ENCODE results near the gene NEU2. TPM values are rescaled to one million over a fixed set of nuclear protein-coding genes. Genes with fewer than 3 reads are reported as not detected.

The NEU2 gene
- not detected in 2 replicates for total RNA-seq (2013; cell fraction: nucleolus; rRNA removed)
- total RNA-seq (2014; rRNA removed) = not detected in 2 replicates
- not detected in 2 replicates for total RNA-seq (2014; rRNA removed; fragmentation: Illumina TruSeq; extraction: Trizol)
- total RNA-seq (2021) = not detected in 2 replicates
- not detected for polyA plus RNA-seq (2011; ENCODE audit: low read depth)
- not detected in 2 replicates for polyA plus RNA-seq (2011; rRNA removed)
- polyA plus RNA-seq (2011; cell fraction: cytosol; rRNA removed) = not detected in 2 replicates
- not detected in 2 replicates for polyA plus RNA-seq (2011; cell fraction: nucleus; rRNA removed)
- not detected in 2 replicates for polyA plus RNA-seq (2012)
- polyA plus RNA-seq (2014; fragmentation: Illumina TruSeq; extraction: Trizol) = not detected in 2 replicates
- polyA plus RNA-seq (2014; fragmentation: Nextera tagmentation; extraction: Ambion mirVana) = not detected
- polyA plus RNA-seq (2014; rRNA removed) = not detected in 2 replicates
- polyA plus RNA-seq (2016; fragmentation: Nextera tagmentation; extraction: Ambion mirVana) = not detected
- polyA minus RNA-seq (2011; rRNA and poly(A)+ RNA removed) = not detected in 2 replicates
- polyA minus RNA-seq (2011; cell fraction: cytosol; rRNA and poly(A)+ RNA removed) = not detected in 2 replicates
- not detected in 2 replicates for polyA minus RNA-seq (2011; cell fraction: nucleus; rRNA and poly(A)+ RNA removed)
- not detected for Bru-seq, nascent RNA
- BruChase-seq, experiment 1, labeled RNA remaining after a 6-hour chase = not detected
- BruChase-seq, experiment 2, labeled RNA remaining after a 2-hour chase = not detected
- long read RNA-seq, experiment 1 = 0 reads
- long read RNA-seq, experiment 2 = 0 reads

GRCh38 chr2:233032551-233033320, at the start of gene NEU2:
NEU2 (plus strand) TSS chr2:233032672; CDS start chr2:233032672, 0 bp downstream.
- CTCF ChIA-PET = interaction anchor here (0.9 to 1.5 kb wide), 3 partner anchors 20 to 177 kb away, joined by 4 to 5 read pairs (median 4); no protein-coding TSS in a partner anchor
- TF ChIP-seq NR2C1 (IDR thresholded peaks at IDR 0.05) = no peak
- TF ChIP-seq BCLAF1 (IDR thresholded peaks at IDR 0.05) = no peak
- no peak for TF ChIP-seq TCF3 (IDR thresholded peaks at IDR 0.05; ENCODE audit: borderline replicate concordance, insufficient read depth, low read depth, low read length)
- no peak for TF ChIP-seq CBX3 (IDR thresholded peaks at IDR 0.05; ENCODE audit: borderline replicate concordance, low read depth)
- no peak for TF ChIP-seq STAT3 (IDR thresholded peaks at IDR 0.05; ENCODE audit: low read depth, low read length)
- no peak for TF ChIP-seq SKIL (IDR thresholded peaks at IDR 0.05; ENCODE audit: low read depth, poor library complexity, severe bottlenecking)
- TF ChIP-seq CUX1 (IDR thresholded peaks at IDR 0.05; ENCODE audit: insufficient replicate concordance, low read depth, low read length) = no peak

More at GRCh38 chr2:233032551-233033320, at the start of gene NEU2:
- Histone ChIP-seq H4K20me1 (ENCODE audit: control insufficient read depth, insufficient read depth) (no peaks in the 10 kb centered on the region), H3K4me3 (no peak within 1 kb of the TSS), H3K9ac (ENCODE audit: control insufficient read depth, insufficient read depth, low read length) (no peak within 1 kb of the TSS), H3K4me2 (ENCODE audit: control insufficient read depth, insufficient read depth) (no peak within 1 kb of the TSS), H2AFZ (ENCODE audit: control insufficient read depth, low read depth, low read length) (no peak within 1 kb of the TSS), H3K4me1 (ENCODE audit: control insufficient read depth, insufficient read depth, low read length) (no peaks in the 10 kb centered on the region), H3K27me3 (replicated peaks in 1 of 2; ENCODE audit: control insufficient read depth in 2 of 2, insufficient read depth in 2 of 2, low read length in 1 of 2) (no peaks in the 10 kb centered on the region), H3K79me2 (ENCODE audit: control insufficient read depth, insufficient read depth, low read length) (no peaks in the 10 kb centered on the region), H3K9me3 (replicated peaks; ENCODE audit: control insufficient read depth, insufficient read depth, low read length) (peaks cover 1% of the 10 kb centered on the region; the same call in 1 of the 3 replicates), H3K27ac (ENCODE audit: control insufficient read depth, insufficient read depth) (no peak within 1 kb of the TSS), H3K36me3 (ENCODE audit: control insufficient read depth in 2 of 2, insufficient read depth in 2 of 2, low read length in 1 of 2) (no peaks in the 10 kb centered on the region)
- SMC1A ChIA-PET (ENCODE audit: uncharacterized antibody, unreplicated experiment) = interaction anchor here (1.1 to 1.2 kb wide), 2 partner anchors 174 to 260 kb away, joined by 3 to 4 read pairs; no protein-coding TSS in a partner anchor
- ATAC-seq (no peak), DNase-seq (ENCODE audit: low read depth, low spot score) (no peak), FAIRE-seq (no peak)
- 81% methylated on average over 13 of the region's 13 CpGs for WGBS (ENCODE audit: insufficient coverage, insufficient replicate concordance, low lambda C conversion rate, missing lambda C conversion rate)
- no TSS peak for BruUV-seq (replicated peaks)
- intact Hi-C loops (cut with micrococcal nuclease; ENCODE audit: unreplicated experiment) (no loop called here), in situ Hi-C loops (cut with MboI) (no loop called here)
- POLR2A ChIA-PET = no interaction called here
- RAD21 ChIA-PET (ENCODE audit: unreplicated experiment) = interaction anchor here (0.7 to 1.9 kb wide), 2 partner anchors 22 to 218 kb away, joined by 5 read pairs; partner anchors contain the start of gene ATG16L1
